IMR-90 (cell line): ENCODE measurements around the gene DDX6.

ENCODE experiments used
- BHLHE40 ChIP-seq: fragments of 150-350 bp; IDR thresholded peaks from 2 replicates; pipeline ENCODE4 v1.6.1; 2016; ENCODE audit warnings: mild to moderate bottlenecking, low read depth, low read length
- CEBPB ChIP-seq: IDR thresholded peaks from 2 replicates; pipeline ENCODE4 v1.6.1; 2012; ENCODE audit warnings: low read depth, low read length, improper control_type of control experiment
- MAFK ChIP-seq: IDR thresholded peaks from 2 replicates; pipeline ENCODE4 v1.6.1; 2012; ENCODE audit warnings: low read depth, low read length, improper control_type of control experiment
- POLR2A ChIP-seq: IDR thresholded peaks from 2 replicates; pipeline ENCODE4 v1.6.1; 2012; ENCODE audit warnings: mild to moderate bottlenecking, low read depth, low read length
- RAD21 ChIP-seq: IDR thresholded peaks from 2 replicates; pipeline ENCODE4 v1.6.1; 2012; ENCODE audit warnings: low read length, improper control_type of control experiment
- RFX5 ChIP-seq: IDR thresholded peaks from 2 replicates; pipeline ENCODE4 v1.8.0; 2012; ENCODE audit warnings: low read depth, mild to moderate bottlenecking, low read length, moderate library complexity
- TF ChIP-seq, protein P1 (sequence below): conservative IDR thresholded peaks from 2 replicates; pipeline ENCODE4 v1.5.1; 2012; ENCODE audit warnings: mild to moderate bottlenecking, low read depth, low read length, improper control_type of control experiment
- TF ChIP-seq, protein P2 (sequence below): fragments of 150-350 bp; IDR thresholded peaks from 2 replicates; pipeline ENCODE4 v1.6.1; 2017; ENCODE audit warnings: mild to moderate bottlenecking, antibody characterized with exemption, low read length, low read depth
- TF ChIP-seq, protein P3 (sequence below): fragments of 150-350 bp; IDR thresholded peaks from 2 replicates; pipeline ENCODE4 v1.6.1; 2016; ENCODE audit warnings: low read depth, mild to moderate bottlenecking, low read length, moderate library complexity, borderline replicate concordance

DNA sequence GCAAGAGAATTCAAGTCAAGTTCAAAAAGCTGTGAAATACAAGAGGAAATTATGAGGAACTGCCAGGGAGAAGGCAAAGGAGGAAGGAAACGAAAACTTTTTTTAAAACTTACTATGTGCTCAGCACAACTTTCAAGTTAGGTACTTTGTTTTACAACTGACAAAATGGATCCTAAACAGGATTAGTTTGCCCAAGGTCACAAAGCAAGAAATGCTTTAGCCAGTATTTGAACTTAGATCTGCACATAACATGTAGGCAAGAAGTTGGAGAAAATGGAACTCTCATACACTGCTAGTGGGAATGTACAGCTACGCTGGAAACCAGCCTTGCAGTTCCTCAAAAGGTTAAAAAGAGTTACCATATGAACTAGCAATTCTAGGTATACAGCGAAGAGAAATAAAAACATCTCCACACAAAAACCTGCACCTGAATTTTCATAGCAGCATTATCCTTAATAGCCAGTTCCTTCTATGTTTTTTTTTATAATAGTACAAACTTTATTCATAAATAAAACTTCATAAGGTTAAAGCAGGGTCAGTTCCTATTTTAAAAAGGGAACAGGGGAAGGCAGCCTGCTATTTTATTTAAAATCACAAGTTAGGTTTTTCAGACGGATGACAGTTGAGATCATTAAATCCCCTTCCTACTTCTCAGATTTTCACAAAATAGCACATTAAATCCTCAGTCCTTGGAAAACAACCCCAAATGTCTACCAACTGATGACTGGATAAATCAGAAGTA, 19.2 kb downstream of the DDX6 start:
- TF ChIP-seq, protein P1, sequence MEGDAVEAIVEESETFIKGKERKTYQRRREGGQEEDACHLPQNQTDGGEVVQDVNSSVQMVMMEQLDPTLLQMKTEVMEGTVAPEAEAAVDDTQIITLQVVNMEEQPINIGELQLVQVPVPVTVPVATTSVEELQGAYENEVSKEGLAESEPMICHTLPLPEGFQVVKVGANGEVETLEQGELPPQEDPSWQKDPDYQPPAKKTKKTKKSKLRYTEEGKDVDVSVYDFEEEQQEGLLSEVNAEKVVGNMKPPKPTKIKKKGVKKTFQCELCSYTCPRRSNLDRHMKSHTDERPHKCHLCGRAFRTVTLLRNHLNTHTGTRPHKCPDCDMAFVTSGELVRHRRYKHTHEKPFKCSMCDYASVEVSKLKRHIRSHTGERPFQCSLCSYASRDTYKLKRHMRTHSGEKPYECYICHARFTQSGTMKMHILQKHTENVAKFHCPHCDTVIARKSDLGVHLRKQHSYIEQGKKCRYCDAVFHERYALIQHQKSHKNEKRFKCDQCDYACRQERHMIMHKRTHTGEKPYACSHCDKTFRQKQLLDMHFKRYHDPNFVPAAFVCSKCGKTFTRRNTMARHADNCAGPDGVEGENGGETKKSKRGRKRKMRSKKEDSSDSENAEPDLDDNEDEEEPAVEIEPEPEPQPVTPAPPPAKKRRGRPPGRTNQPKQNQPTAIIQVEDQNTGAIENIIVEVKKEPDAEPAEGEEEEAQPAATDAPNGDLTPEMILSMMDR = no peak
- TF ChIP-seq BHLHE40 (no peak), MAFK (no peak), POLR2A (no peak), CEBPB (no peak), RAD21 (no peak), RFX5 (no peak)
- TF ChIP-seq, protein P2, sequence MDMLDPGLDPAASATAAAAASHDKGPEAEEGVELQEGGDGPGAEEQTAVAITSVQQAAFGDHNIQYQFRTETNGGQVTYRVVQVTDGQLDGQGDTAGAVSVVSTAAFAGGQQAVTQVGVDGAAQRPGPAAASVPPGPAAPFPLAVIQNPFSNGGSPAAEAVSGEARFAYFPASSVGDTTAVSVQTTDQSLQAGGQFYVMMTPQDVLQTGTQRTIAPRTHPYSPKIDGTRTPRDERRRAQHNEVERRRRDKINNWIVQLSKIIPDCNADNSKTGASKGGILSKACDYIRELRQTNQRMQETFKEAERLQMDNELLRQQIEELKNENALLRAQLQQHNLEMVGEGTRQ = no peak
- TF ChIP-seq, protein P3, sequence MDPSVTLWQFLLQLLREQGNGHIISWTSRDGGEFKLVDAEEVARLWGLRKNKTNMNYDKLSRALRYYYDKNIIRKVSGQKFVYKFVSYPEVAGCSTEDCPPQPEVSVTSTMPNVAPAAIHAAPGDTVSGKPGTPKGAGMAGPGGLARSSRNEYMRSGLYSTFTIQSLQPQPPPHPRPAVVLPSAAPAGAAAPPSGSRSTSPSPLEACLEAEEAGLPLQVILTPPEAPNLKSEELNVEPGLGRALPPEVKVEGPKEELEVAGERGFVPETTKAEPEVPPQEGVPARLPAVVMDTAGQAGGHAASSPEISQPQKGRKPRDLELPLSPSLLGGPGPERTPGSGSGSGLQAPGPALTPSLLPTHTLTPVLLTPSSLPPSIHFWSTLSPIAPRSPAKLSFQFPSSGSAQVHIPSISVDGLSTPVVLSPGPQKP = no peak
